GM19452 (cell line): ENCODE measurements around the gene GPC5.

ENCODE experiments used
- ATAC-seq: cut with Tn5 transposase; IDR thresholded peaks from one replicate; pipeline ENCODE4 v1.9.1; 2021; ENCODE audit not compliant: unreplicated experiment

Gene GPC5

GRCh38 chr13:91704398-91704797, 306.0 kb downstream of the GPC5 start:
- no peak for ATAC-seq

GRCh38 chr13:91708558-91708957, 310.1 kb downstream of the GPC5 start:
- no peak for ATAC-seq

GRCh38 chr13:91709180-91709579, 310.8 kb downstream of the GPC5 start:
- no peak for ATAC-seq

- ATAC-seq: no peak
Observed at GRCh38 chr13:91710733-91711132, 312.3 kb downstream of the GPC5 start.

- no peak for ATAC-seq
Observed at GRCh38 chr13:91714855-91715254, 316.4 kb downstream of the GPC5 start.

- ATAC-seq: no peak
Observed at GRCh38 chr13:91716436-91717065, 318.1 kb downstream of the GPC5 start.

- no peak for ATAC-seq
Observed at GRCh38 chr13:91719033-91719432, 320.6 kb downstream of the GPC5 start.

GRCh38 chr13:91721413-91721812, 323.0 kb downstream of the GPC5 start:
- no peak for ATAC-seq

GRCh38 chr13:91722267-91722884, 324.0 kb downstream of the GPC5 start:
- no peak for ATAC-seq

GRCh38 chr13:91724591-91724990, 326.2 kb downstream of the GPC5 start:
- ATAC-seq: no peak

GRCh38 chr13:91725646-91726045, 327.2 kb downstream of the GPC5 start:
- no peak for ATAC-seq

- no peak for ATAC-seq
Observed at GRCh38 chr13:91726671-91727070, 328.2 kb downstream of the GPC5 start.

- no peak for ATAC-seq
Observed at GRCh38 chr13:91729859-91730258, 331.4 kb downstream of the GPC5 start.

- ATAC-seq: no peak
Observed at GRCh38 chr13:91739751-91740150, 341.3 kb downstream of the GPC5 start.

- ATAC-seq: no peak
Observed at GRCh38 chr13:91740756-91741155, 342.3 kb downstream of the GPC5 start.

- ATAC-seq: no peak
Observed at GRCh38 chr13:91741925-91742324, 343.5 kb downstream of the GPC5 start.

GRCh38 chr13:91744284-91744683, 345.9 kb downstream of the GPC5 start:
- no peak for ATAC-seq

GRCh38 chr13:91745967-91746366, 347.5 kb downstream of the GPC5 start:
- no peak for ATAC-seq

GRCh38 chr13:91747186-91747585, 348.8 kb downstream of the GPC5 start:
- ATAC-seq: no peak

GRCh38 chr13:91748416-91749089, 350.1 kb downstream of the GPC5 start:
- no peak for ATAC-seq

- ATAC-seq: no peak
Observed at GRCh38 chr13:91758724-91759123, 360.3 kb downstream of the GPC5 start.

- ATAC-seq: no peak
Observed at GRCh38 chr13:91762957-91763356, 364.5 kb downstream of the GPC5 start.
